Body of pancreas (tissue), 4 donors: ENCODE data around the gene ZNF391.

Experiments used
- POLR2A ChIP-seq, 3 donors: fragments of 450-650 bp; IDR thresholded peaks; one replicate each; pipeline ENCODE4 v1.6.1; 2016; ENCODE audit warnings: antibody characterized with exemption in 3 of 3, mild to moderate bottlenecking in 2 of 3
- TF ChIP-seq, protein P1 (sequence below), 7 experiments: fragments of 450-650 bp in 4 of 7; fragments of 200-600 bp in 3 of 7; sonication (generic) in 3 of 7; IDR thresholded peaks; one replicate each; pipeline ENCODE4 v1.5.1; 2016 to 2019; ENCODE audit warnings: antibody characterized with exemption in 7 of 7

DNA sequence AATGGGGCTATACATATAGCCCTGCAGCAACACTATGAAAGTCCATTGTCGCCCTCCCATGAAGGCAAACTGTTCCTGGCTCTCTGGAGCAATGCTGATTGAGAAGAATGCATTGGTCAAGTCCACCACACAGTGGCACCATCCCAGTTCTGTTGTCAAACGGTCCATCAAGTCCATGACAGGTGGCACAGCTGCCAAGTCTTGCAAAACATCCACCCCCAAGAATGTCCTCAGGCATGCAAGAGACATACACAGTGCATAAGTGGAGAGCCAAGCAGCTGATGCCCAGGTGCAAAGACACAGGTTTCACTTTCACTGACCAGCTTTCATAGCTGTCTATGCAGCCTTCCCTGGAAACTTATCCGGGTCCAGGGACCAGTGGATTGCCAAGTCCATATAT, 17.5 kb downstream of the ZNF391 start:
- TF ChIP-seq, protein P1, sequence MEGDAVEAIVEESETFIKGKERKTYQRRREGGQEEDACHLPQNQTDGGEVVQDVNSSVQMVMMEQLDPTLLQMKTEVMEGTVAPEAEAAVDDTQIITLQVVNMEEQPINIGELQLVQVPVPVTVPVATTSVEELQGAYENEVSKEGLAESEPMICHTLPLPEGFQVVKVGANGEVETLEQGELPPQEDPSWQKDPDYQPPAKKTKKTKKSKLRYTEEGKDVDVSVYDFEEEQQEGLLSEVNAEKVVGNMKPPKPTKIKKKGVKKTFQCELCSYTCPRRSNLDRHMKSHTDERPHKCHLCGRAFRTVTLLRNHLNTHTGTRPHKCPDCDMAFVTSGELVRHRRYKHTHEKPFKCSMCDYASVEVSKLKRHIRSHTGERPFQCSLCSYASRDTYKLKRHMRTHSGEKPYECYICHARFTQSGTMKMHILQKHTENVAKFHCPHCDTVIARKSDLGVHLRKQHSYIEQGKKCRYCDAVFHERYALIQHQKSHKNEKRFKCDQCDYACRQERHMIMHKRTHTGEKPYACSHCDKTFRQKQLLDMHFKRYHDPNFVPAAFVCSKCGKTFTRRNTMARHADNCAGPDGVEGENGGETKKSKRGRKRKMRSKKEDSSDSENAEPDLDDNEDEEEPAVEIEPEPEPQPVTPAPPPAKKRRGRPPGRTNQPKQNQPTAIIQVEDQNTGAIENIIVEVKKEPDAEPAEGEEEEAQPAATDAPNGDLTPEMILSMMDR (IDR thresholded peaks at IDR 0.05): no peak
- TF ChIP-seq POLR2A (IDR thresholded peaks at IDR 0.05): no peak
